ENCODE results near the gene SETD2. TPM values are rescaled to one million over a fixed set of nuclear protein-coding genes. Genes with fewer than 3 reads are reported as not detected.

The SETD2 gene
- total RNA-seq, 1 experiment from 2014 or later, result 60.8 TPM

- H3K4me3 Mint-ChIP-seq, result peak within 1 kb of the TSS; percentile 79 to 92
These were observed 184.6 kb downstream of the SETD2 start, which contains the start of gene NBEAL2 for GRCh38 chr3:46978985-46979944. NBEAL2 (plus strand) TSS chr3:46979666; CDS start chr3:46979862, 196 bp downstream.

More at GRCh38 chr3:46978985-46979944, 184.6 kb downstream of the SETD2 start, which contains the start of gene NBEAL2:
- Histone ChIP-seq H3K79me1 (ENCODE audit: insufficient read depth, low read depth, low read length, poor library complexity, severe bottlenecking) (peaks cover 2% of the 10 kb centered on the region), H2BK5ac (ENCODE audit: insufficient read length, low read length) (no peak within 1 kb of the TSS), H3K9ac (ENCODE audit: extremely low read depth, insufficient read length, low read length) (peak within 1 kb of the TSS; percentile 88), H2BK12ac (ENCODE audit: insufficient read length, low read depth, low read length) (no peak within 1 kb of the TSS), H3K18ac (ENCODE audit: insufficient read length, low read depth, low read length) (peak within 1 kb of the TSS; percentile 96), H3K79me2 (ENCODE audit: insufficient read depth, low read length) (peaks cover 16% of the 10 kb centered on the region), H2BK120ac (ENCODE audit: low read depth, low read length, poor library complexity, severe bottlenecking) (peak within 1 kb of the TSS; percentile 28), H4K91ac (ENCODE audit: insufficient read length, low read depth, low read length) (no peak within 1 kb of the TSS), H3K23ac (ENCODE audit: insufficient read length, low read depth, low read length) (no peak within 1 kb of the TSS), H3K27me3 (ENCODE audit: insufficient read depth, low read length) (peaks cover 4% of the 10 kb centered on the region; the same call in 1 of the 2 replicates), H4K8ac (replicated peaks; ENCODE audit: insufficient read length, low read depth, low read length) (no peak within 1 kb of the TSS), H3K9me3 (ENCODE audit: control insufficient read depth, low read depth, low read length) (no peaks in the 10 kb centered on the region), H3K4ac (ENCODE audit: low read depth, low read length) (no peak within 1 kb of the TSS; the same call in 1 of the 2 replicates), H3K27ac (ENCODE audit: insufficient read length, low read depth, low read length) (peak within 1 kb of the TSS; percentile 22), H3K4me1 (ENCODE audit: insufficient read depth, low read length) (peaks cover 4% of the 10 kb centered on the region; the same call in 1 of the 2 replicates), H2BK15ac (ENCODE audit: low read depth, low read length) (no peak within 1 kb of the TSS), H2AFZ (ENCODE audit: low read length) (peak within 1 kb of the TSS; percentile 71), H4K20me1 (ENCODE audit: control insufficient read depth, insufficient read depth, insufficient read length) (no peaks in the 10 kb centered on the region), H3K23me2 (ENCODE audit: insufficient read length, low read depth, low read length, poor library complexity, severe bottlenecking) (peaks cover 6% of the 10 kb centered on the region), H2BK20ac (ENCODE audit: low read depth, low read length, poor library complexity, severe bottlenecking) (no peak within 1 kb of the TSS), H3K14ac (ENCODE audit: insufficient read depth, low read length) (peak within 1 kb of the TSS; percentile 95), H3K4me2 (ENCODE audit: insufficient read depth, insufficient read length, low read length) (peak within 1 kb of the TSS; percentile 87), H3T11ph (ENCODE audit: low read length) (no peak within 1 kb of the TSS), H4K5ac (ENCODE audit: insufficient read length, low read depth, low read length) (peak within 1 kb of the TSS; percentile 44), H2AK5ac (ENCODE audit: insufficient read length, low read length) (no peak within 1 kb of the TSS), H3K56ac (ENCODE audit: insufficient read length, low read depth, low read length) (no peak within 1 kb of the TSS)
- no CpG with 5 or more reads among the region's 73 CpGs for WGBS (ENCODE audit: extremely low coverage, insufficient read length, low lambda C conversion rate)
- Mint-ChIP-seq H3K36me3 (ENCODE audit: insufficient read depth in 1 of 3, low read depth in 3 of 3) (peaks cover 7 to 10% (median 8%) of the 10 kb centered on the region in 3 experiments), H3K27ac (peak within 1 kb of the TSS; percentile 83 to 96 (median 92); a peak in 6 of 7 replicates), H3K4me1 (peaks cover 37 to 46% of the 10 kb centered on the region in 2 experiments), H3K9me3 (peaks cover 0 to 3% of the 10 kb centered on the region in 2 experiments; a peak in 1 of 5 replicates), H3K27me3 (ENCODE audit: low read depth) (peaks cover 3% of the 10 kb centered on the region; the same call in 1 of the 2 replicates)
- peak; percentile 96 for DNase-seq
- TF ChIP-seq, protein P1, sequence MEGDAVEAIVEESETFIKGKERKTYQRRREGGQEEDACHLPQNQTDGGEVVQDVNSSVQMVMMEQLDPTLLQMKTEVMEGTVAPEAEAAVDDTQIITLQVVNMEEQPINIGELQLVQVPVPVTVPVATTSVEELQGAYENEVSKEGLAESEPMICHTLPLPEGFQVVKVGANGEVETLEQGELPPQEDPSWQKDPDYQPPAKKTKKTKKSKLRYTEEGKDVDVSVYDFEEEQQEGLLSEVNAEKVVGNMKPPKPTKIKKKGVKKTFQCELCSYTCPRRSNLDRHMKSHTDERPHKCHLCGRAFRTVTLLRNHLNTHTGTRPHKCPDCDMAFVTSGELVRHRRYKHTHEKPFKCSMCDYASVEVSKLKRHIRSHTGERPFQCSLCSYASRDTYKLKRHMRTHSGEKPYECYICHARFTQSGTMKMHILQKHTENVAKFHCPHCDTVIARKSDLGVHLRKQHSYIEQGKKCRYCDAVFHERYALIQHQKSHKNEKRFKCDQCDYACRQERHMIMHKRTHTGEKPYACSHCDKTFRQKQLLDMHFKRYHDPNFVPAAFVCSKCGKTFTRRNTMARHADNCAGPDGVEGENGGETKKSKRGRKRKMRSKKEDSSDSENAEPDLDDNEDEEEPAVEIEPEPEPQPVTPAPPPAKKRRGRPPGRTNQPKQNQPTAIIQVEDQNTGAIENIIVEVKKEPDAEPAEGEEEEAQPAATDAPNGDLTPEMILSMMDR (conservative IDR thresholded peaks at IDR 0.05), result no peak

Data from H9 (cell line).